ENCODE measurements around the gene SYNGR3. TPM values are rescaled to one million over a fixed set of nuclear protein-coding genes. Genes with fewer than 3 reads are reported as not detected.
A peak's percentile ranks its signal among the peaks of the same experiment; 100 is the strongest.

SYNGR3 gene
- polyA plus RNA-seq, 4 donors, result 0.45 to 5.4 (median 0.92) TPM

- FAIRE-seq (no peak), DNase-seq (peak; percentile 88 to 89)
Measured at GRCh38 chr16:2015117-2015946, 25.6 kb downstream of the SYNGR3 start.

DNA sequence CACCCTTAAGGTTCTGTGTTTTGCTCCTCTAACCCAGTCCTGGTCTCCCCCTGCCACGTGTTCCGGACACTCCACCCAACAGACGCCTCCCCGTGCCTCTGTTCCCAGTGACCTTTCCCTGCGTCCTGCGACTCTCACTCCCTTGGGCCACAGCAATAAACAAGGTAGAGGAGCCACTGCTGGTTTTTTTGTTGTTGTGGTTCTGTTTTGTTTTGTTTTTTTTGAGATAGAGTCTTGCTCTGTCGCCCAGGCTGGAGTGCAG lies 26.1 kb downstream of the SYNGR3 start:
- Histone ChIP-seq H3K4me3 (ENCODE audit: low read depth in 1 of 3, low read length in 3 of 3) (no peak overlapping the region), H3K4me1 (ENCODE audit: control insufficient read depth in 3 of 3, insufficient read depth in 2 of 3, low read depth in 1 of 3, low read length in 2 of 3) (peaks cover 0 to 21% (median 0%) of the 10 kb centered on the region in 3 donors), H3K27ac (ENCODE audit: low read depth in 1 of 3, low read length in 2 of 3) (peak overlapping the region in 2 of 3 donors; percentile 71 to 76), H3K27me3 (ENCODE audit: control insufficient read depth in 3 of 3, insufficient read depth in 3 of 3, low read length in 3 of 3) (peaks cover 0 to 26% (median 15%) of the 10 kb centered on the region in 3 donors), H3K9me3 (ENCODE audit: control insufficient read depth in 2 of 2, insufficient read depth in 1 of 2, low read depth in 1 of 2, low read length in 1 of 2) (no peaks in the 10 kb centered on the region), H3K36me3 (ENCODE audit: control insufficient read depth in 3 of 3, insufficient read depth in 2 of 3, low read depth in 1 of 3, low read length in 3 of 3) (no peaks in the 10 kb centered on the region)
- FAIRE-seq, result no peak
- 71 to 85% (median 83%) methylated on average over 7 of the region's 7 CpGs for WGBS, 3 donors
- no peak for DNase-seq

More at GRCh38 chr16:2015117-2015946, 25.6 kb downstream of the SYNGR3 start:
- Histone ChIP-seq H3K27ac (ENCODE audit: low read depth in 1 of 3, low read length in 2 of 3) (peak overlapping the region in 2 of 3 donors; percentile 71 to 76), H3K4me1 (ENCODE audit: control insufficient read depth in 3 of 3, insufficient read depth in 2 of 3, low read depth in 1 of 3, low read length in 2 of 3) (peaks cover 0 to 20% (median 2%) of the 10 kb centered on the region in 3 donors), H3K27me3 (ENCODE audit: control insufficient read depth in 3 of 3, insufficient read depth in 3 of 3, low read length in 3 of 3) (peaks cover 0 to 21% (median 10%) of the 10 kb centered on the region in 3 donors), H3K9me3 (ENCODE audit: control insufficient read depth in 2 of 2, insufficient read depth in 1 of 2, low read depth in 1 of 2, low read length in 1 of 2) (no peaks in the 10 kb centered on the region), H3K36me3 (ENCODE audit: control insufficient read depth in 3 of 3, insufficient read depth in 2 of 3, low read depth in 1 of 3, low read length in 3 of 3) (no peaks in the 10 kb centered on the region), H3K4me3 (ENCODE audit: low read depth in 1 of 3, low read length in 3 of 3) (no peak overlapping the region)
- 39 to 66% (median 49%) methylated on average over 24 of the region's 24 CpGs for WGBS, 3 donors

- 42 to 64% (median 57%) methylated on average over 11 to 13 of the region's 13 CpGs for WGBS, 3 donors
- FAIRE-seq (no peak), DNase-seq (no peak)
- Histone ChIP-seq H3K9me3 (ENCODE audit: control insufficient read depth in 2 of 2, insufficient read depth in 1 of 2, low read depth in 1 of 2, low read length in 1 of 2) (no peaks in the 10 kb centered on the region), H3K4me1 (ENCODE audit: control insufficient read depth in 3 of 3, insufficient read depth in 2 of 3, low read depth in 1 of 3, low read length in 2 of 3) (peaks cover 0 to 22% (median 0%) of the 10 kb centered on the region in 3 donors), H3K27me3 (ENCODE audit: control insufficient read depth in 3 of 3, insufficient read depth in 3 of 3, low read length in 3 of 3) (peaks cover 0 to 31% (median 17%) of the 10 kb centered on the region in 3 donors), H3K4me3 (ENCODE audit: low read depth in 1 of 3, low read length in 3 of 3) (no peak overlapping the region), H3K27ac (ENCODE audit: low read depth in 1 of 3, low read length in 2 of 3) (no peak overlapping the region), H3K36me3 (ENCODE audit: control insufficient read depth in 3 of 3, insufficient read depth in 2 of 3, low read depth in 1 of 3, low read length in 3 of 3) (no peaks in the 10 kb centered on the region)
Measured at GRCh38 chr16:2016407-2016922, 26.7 kb downstream of the SYNGR3 start.

DNA sequence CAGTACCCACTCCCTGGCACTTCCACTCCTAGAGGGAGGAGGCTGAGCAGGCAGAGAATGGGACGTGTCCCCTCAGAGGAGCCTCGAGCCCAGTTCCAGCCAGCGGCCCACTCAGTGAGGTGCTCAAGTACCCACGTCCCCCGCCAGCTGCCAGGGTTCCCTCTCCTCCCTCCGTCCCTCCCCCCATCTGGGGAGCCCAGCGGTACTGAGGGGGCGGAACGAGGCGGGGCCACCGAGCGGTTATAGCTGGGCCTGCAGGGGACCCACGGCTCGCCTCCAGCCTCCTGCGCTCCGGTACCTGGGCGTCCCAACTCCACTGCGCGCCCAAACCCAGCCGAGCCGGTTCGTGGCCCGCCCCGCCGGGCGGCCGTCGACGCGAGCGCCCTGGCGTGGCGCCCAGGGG lies 29.7 kb downstream of the SYNGR3 start, which contains the start of gene NPW:
TSS of gene NPW (plus strand) at position 268 of the 403 bp plus-strand sequence.
- Histone ChIP-seq H3K36me3 (ENCODE audit: control insufficient read depth in 3 of 3, insufficient read depth in 2 of 3, low read depth in 1 of 3, low read length in 3 of 3) (no peaks in the 10 kb centered on the region), H3K27me3 (ENCODE audit: control insufficient read depth in 3 of 3, insufficient read depth in 3 of 3, low read length in 3 of 3) (peaks cover 0 to 39% (median 17%) of the 10 kb centered on the region in 3 donors), H3K27ac (ENCODE audit: low read depth in 1 of 3, low read length in 2 of 3) (no peak within 1 kb of the TSS), H3K9me3 (ENCODE audit: control insufficient read depth in 2 of 2, insufficient read depth in 1 of 2, low read depth in 1 of 2, low read length in 1 of 2) (no peaks in the 10 kb centered on the region), H3K4me1 (ENCODE audit: control insufficient read depth in 3 of 3, insufficient read depth in 2 of 3, low read depth in 1 of 3, low read length in 2 of 3) (peaks cover 0 to 38% (median 0%) of the 10 kb centered on the region in 3 donors), H3K4me3 (ENCODE audit: low read depth in 1 of 3, low read length in 3 of 3) (no peak within 1 kb of the TSS)
- WGBS, 3 donors, result 1 to 2% (median 1%) methylated on average over 29 to 33 of the region's 33 CpGs
- DNase-seq, result peak in 1 of 2 donors; percentile 45
- FAIRE-seq, result no peak

GRCh38 chr16:2019921-2020831 lies 30.4 kb downstream of the SYNGR3 start:
- peak in 1 of 2 donors; percentile 56 for DNase-seq
- WGBS, 3 donors, result 1 to 2% (median 1%) methylated on average over 81 to 96 of the region's 96 CpGs
- peaks cover 0 to 33% (median 0%) of the 10 kb centered on the region in 3 donors for H3K4me1 ChIP-seq (ENCODE audit: control insufficient read depth in 3 of 3, insufficient read depth in 2 of 3, low read depth in 1 of 3, low read length in 2 of 3)
- peaks cover 0 to 43% (median 17%) of the 10 kb centered on the region in 3 donors for H3K27me3 ChIP-seq (ENCODE audit: control insufficient read depth in 3 of 3, insufficient read depth in 3 of 3, low read length in 3 of 3)
- H3K4me3 ChIP-seq (ENCODE audit: low read depth in 1 of 3, low read length in 3 of 3), result no peak overlapping the region
- H3K9me3 ChIP-seq (ENCODE audit: control insufficient read depth in 2 of 2, insufficient read depth in 1 of 2, low read depth in 1 of 2, low read length in 1 of 2), result no peaks in the 10 kb centered on the region
- FAIRE-seq, result no peak
- H3K36me3 ChIP-seq (ENCODE audit: control insufficient read depth in 3 of 3, insufficient read depth in 2 of 3, low read depth in 1 of 3, low read length in 3 of 3), result no peaks in the 10 kb centered on the region
- no peak overlapping the region for H3K27ac ChIP-seq (ENCODE audit: low read depth in 1 of 3, low read length in 2 of 3)

DNA sequence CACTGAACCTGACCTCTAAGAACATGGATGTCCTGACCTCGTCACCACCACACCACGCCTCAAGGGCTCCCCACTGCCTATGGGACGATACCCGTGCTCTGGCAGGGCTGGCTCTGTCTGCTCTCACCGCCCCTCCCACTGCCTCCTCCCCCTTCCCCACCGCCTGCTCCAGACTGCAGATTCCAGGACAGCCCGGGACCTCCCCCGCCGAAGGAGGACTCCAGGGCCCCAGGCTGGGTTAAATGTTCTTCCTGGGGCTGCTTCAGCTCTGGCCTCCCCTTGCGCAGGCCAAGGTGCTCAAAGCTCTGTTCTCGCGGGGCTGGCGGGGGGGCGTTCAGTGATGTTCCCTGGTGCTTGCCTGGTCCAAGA lies 32.9 kb downstream of the SYNGR3 start:
- H3K9me3 ChIP-seq (ENCODE audit: control insufficient read depth in 2 of 2, insufficient read depth in 1 of 2, low read depth in 1 of 2, low read length in 1 of 2), result no peaks in the 10 kb centered on the region
- 3 to 4% (median 4%) methylated on average over 13 to 14 of the region's 14 CpGs for WGBS, 3 donors
- H3K36me3 ChIP-seq (ENCODE audit: control insufficient read depth in 3 of 3, insufficient read depth in 2 of 3, low read depth in 1 of 3, low read length in 3 of 3), result no peaks in the 10 kb centered on the region
- H3K4me3 ChIP-seq (ENCODE audit: low read depth in 1 of 3, low read length in 3 of 3), result peak overlapping the region in 1 of 3 donors; percentile 11
- FAIRE-seq (no peak), DNase-seq (no peak)
- peaks cover 0 to 35% (median 2%) of the 10 kb centered on the region in 3 donors for H3K4me1 ChIP-seq (ENCODE audit: control insufficient read depth in 3 of 3, insufficient read depth in 2 of 3, low read depth in 1 of 3, low read length in 2 of 3)
- peak overlapping the region in 1 of 3 donors; percentile 90 for H3K27ac ChIP-seq (ENCODE audit: low read depth in 1 of 3, low read length in 2 of 3)
- H3K27me3 ChIP-seq (ENCODE audit: control insufficient read depth in 3 of 3, insufficient read depth in 3 of 3, low read length in 3 of 3), result peaks cover 0 to 56% (median 17%) of the 10 kb centered on the region in 3 donors

DNA sequence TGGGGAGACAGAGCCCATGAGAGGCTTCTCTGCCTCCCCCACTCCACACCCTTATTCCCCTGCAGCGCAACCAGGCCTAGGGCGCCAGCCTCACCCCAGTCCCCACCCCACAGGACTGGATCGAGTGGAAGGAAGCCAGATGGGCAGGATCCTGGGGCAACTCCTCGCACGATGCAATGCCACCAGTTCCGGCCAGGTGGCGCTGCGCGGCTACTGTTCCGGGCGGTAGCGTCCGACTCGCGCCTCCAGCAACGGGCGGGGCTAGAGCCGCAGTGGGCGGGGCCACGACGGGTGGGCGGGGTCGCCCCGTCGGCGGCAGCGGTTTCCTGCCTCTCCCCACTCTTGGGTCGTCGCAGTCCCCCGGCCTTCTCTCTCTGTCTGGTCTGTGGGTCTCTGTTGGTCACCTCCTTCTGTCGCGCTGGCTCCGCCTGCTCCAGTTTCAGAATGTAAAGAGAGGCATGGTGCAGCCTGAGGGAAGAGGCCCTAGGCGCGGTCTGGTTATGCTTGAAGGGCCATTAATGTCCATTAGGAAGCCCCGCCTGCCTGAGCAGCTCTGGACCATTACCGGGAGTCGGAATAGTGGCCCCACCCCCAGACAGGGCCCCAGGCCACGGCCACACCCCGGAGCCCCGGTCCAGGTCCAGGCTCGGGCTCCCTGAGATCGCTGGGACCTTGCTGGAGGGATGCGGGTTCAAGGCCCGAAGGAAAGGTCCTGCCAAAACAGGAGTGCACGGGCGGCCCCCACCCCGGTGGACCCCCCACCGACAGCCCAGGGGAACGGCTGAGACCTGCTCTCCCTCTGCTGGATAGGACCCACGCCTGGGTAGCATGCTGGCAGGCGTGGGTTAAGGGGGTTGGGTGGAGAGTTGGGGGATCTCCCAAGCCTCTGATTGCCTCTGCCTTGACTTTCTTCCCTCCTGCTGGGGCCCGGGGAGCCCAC lies 33.6 kb downstream of the SYNGR3 start:
- Histone ChIP-seq H3K27ac (ENCODE audit: low read depth in 1 of 3, low read length in 2 of 3) (peak overlapping the region; percentile 61 to 90 (median 86)), H3K27me3 (ENCODE audit: control insufficient read depth in 3 of 3, insufficient read depth in 3 of 3, low read length in 3 of 3) (peaks cover 0 to 57% (median 17%) of the 10 kb centered on the region in 3 donors), H3K9me3 (ENCODE audit: control insufficient read depth in 2 of 2, insufficient read depth in 1 of 2, low read depth in 1 of 2, low read length in 1 of 2) (no peaks in the 10 kb centered on the region), H3K36me3 (ENCODE audit: control insufficient read depth in 3 of 3, insufficient read depth in 2 of 3, low read depth in 1 of 3, low read length in 3 of 3) (peaks cover 0 to 3% (median 0%) of the 10 kb centered on the region in 3 donors), H3K4me3 (ENCODE audit: low read depth in 1 of 3, low read length in 3 of 3) (peak overlapping the region in 2 of 3 donors; percentile 29 to 45), H3K4me1 (ENCODE audit: control insufficient read depth in 3 of 3, insufficient read depth in 2 of 3, low read depth in 1 of 3, low read length in 2 of 3) (peaks cover 0 to 36% (median 2%) of the 10 kb centered on the region in 3 donors)
- DNase-seq (peak; percentile 91 to 96), FAIRE-seq (no peak)
- 8 to 12% (median 11%) methylated on average over 49 to 53 of the region's 53 CpGs for WGBS, 3 donors
